ENCODE results near the gene EVX1. TPM values are rescaled to one million over a fixed set of nuclear protein-coding genes. Genes with fewer than 3 reads are reported as not detected.

Gene EVX1
- total RNA-seq, 2 experiments from 2014 or later, result not detected

DNA sequence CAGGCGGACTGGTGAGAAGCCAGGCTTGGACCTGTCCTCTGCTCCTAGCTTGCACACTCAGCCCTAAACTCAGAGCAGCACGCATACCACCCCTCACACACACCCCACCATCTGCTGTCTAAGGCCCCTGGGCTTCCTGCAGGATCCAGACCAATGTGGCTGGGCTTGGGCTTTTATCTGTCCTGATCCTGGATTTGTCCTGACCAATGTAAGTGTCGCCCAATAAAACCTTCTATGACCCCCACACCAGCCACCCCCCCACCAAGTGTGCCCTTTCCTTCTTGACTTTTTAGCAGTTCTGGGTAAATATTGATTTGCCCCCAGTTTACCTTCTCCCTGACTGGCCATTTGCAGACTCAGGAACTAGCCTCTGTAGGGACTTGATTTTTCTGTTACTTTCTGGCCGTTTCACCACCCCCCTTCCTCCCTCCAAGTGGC is 41.0 kb upstream of the EVX1 start:
- H3K4me1 Mint-ChIP-seq, result peaks cover 26% of the 10 kb centered on the region
- H3K4me3 Mint-ChIP-seq, result peak overlapping the region; percentile 53
- POLR2A ChIA-PET, result no interaction called here

DNA sequence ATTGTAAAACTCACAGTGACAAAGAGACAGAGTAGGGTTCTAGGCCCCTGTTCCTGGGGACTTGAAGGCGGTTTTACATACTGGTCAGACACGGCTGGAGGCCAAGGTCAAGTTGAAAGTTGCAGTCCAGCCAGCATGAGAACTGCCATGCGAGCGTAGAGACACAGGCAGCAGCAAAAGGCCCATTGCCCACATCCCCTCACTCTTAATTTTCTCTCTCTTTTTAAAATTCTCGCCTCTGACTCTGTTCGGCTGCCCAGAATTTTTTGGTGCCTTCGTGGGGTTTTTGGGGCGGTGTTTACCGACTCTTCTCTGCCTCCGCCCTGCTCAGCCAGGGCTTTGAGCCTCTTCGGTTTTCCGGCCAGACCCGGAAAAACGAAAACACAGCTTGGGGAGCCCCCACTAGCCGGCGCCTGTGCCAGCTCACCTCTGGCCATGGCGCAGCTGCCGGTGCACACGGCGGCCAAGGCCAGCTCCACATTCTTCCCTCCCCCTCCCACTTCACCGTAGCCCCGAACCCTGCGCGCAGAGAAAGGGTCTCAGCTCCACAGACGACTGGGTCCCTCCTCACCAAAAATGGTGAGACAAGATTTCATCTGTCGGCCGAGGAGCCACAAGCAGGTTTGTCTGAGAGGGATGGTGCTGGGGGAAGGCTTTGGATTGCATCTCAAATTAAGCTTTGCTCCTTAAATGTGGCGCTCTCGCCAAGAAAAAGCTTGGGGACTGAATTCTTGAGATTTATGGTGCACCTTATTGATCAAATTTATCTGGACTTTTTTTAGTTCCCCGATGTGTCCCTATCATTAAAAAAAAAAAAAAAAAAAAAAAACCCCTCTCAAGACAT is 40.4 kb upstream of the EVX1 start:
- no peak overlapping the region for H3K27ac Mint-ChIP-seq
- peaks cover 2% of the 10 kb centered on the region for H3K36me3 Mint-ChIP-seq
- peaks cover 90% of the 10 kb centered on the region for H3K27me3 Mint-ChIP-seq
- H3K4me3 Mint-ChIP-seq, result peak overlapping the region; percentile 53
- H3K4me1 Mint-ChIP-seq, result peaks cover 26% of the 10 kb centered on the region
- DNase-seq (no peak), ATAC-seq (ENCODE audit: low read depth) (no peak)
- POLR2A ChIA-PET, result no interaction called here
- no peaks in the 10 kb centered on the region for H3K9me3 Mint-ChIP-seq

More for the DNA sequence above, 41.0 kb upstream of the EVX1 start:
- H3K9me3 Mint-ChIP-seq, result no peaks in the 10 kb centered on the region
- H3K36me3 Mint-ChIP-seq, result peaks cover 2% of the 10 kb centered on the region
- peaks cover 90% of the 10 kb centered on the region for H3K27me3 Mint-ChIP-seq
- DNase-seq, result no peak
- H3K27ac Mint-ChIP-seq, result no peak overlapping the region
- no peak for ATAC-seq (ENCODE audit: low read depth)

DNA sequence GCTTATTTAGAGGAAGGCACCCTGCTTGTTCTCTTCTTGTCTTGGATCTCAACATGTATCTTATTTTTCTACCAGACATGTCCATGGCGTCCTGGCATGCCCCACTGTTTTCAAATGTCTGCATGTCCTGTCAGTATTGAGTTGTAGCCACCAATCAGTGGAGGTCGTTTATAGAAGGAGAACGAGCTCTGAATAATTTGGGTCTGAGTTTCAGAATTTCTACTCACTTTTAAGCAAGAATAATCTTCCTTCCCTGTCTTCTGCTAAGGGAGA is 39.8 kb upstream of the EVX1 start:
- H3K4me1 Mint-ChIP-seq, result peaks cover 25% of the 10 kb centered on the region
- peak overlapping the region; percentile 37 for H3K4me3 Mint-ChIP-seq
- DNase-seq (no peak), ATAC-seq (ENCODE audit: low read depth) (no peak)
- POLR2A ChIA-PET, result no interaction called here
- no peak overlapping the region for H3K27ac Mint-ChIP-seq
- no peaks in the 10 kb centered on the region for H3K9me3 Mint-ChIP-seq
- H3K27me3 Mint-ChIP-seq, result peaks cover 90% of the 10 kb centered on the region
- H3K36me3 Mint-ChIP-seq, result peaks cover 2% of the 10 kb centered on the region

DNA sequence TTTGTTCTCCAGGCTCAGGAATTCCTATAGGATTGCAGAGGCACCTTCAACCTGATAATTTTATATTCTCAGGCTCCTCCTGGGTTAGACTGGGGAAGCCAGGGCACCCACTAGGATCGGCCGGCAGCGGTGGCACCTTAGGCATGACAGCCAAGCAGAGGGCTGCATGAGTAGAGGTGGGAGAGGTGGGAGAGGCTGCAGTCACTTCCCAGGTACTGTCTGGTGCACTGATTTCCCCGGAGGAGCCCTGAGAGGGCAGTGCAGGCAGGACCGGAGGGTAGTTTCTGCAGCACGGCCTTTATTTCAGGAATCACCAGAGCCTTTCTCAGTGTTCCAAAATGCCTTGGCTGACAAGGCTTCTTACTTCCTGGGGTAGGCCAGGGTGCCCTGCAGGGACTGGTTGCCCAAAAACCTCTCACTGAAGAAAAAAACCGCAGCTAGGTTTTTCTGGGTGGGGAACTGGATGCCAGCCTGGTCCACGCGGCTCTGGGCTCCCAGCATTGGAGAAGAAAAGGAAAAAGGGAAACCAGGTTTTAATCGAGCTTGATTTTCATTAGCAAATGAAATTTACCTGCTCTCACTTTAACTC is 39.1 kb upstream of the EVX1 start:
- no peak for ATAC-seq (ENCODE audit: low read depth)
- POLR2A ChIA-PET, result no interaction called here

DNA sequence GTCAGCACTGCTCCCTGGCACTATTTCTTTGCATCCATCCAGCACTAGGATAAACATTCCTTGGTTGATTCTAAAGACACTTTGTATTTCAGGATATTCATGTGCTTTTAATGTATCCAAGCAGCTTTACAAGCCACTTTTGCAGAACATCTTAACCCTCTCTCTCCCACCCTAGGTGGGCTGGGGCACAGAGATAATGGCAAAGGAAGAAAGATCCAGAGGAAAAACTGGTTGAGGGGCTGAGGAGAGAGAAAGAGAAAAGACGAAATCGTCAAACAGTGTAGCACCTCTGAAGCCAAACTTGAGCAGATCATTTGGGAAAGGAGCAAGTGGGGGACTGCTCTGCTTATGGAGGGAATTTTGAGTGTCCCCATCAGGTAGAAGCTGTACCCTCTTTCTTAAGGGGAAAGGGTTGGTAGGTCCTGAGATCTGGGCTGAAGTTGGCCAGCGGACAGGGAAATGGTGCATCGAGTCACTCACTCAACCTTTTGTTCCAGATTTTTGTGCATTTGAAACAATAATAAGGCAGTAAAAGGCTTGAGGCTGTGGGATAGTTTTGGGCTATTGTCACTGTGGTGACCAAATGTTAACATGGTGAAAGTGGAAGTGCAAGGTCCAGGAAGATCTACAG is 38.5 kb upstream of the EVX1 start:
- Mint-ChIP-seq H3K27ac (no peak overlapping the region), H3K4me3 (no peak overlapping the region), H3K36me3 (peaks cover 2% of the 10 kb centered on the region), H3K9me3 (no peaks in the 10 kb centered on the region), H3K27me3 (peaks cover 90% of the 10 kb centered on the region), H3K4me1 (peaks cover 21% of the 10 kb centered on the region)
- DNase-seq, result no peak
- no peak for ATAC-seq (ENCODE audit: low read depth)
- POLR2A ChIA-PET, result no interaction called here

More for the DNA sequence above, 39.1 kb upstream of the EVX1 start:
- no peak overlapping the region for H3K4me3 Mint-ChIP-seq
- H3K9me3 Mint-ChIP-seq, result no peaks in the 10 kb centered on the region
- peaks cover 2% of the 10 kb centered on the region for H3K36me3 Mint-ChIP-seq
- H3K4me1 Mint-ChIP-seq, result peaks cover 22% of the 10 kb centered on the region
- H3K27me3 Mint-ChIP-seq, result peaks cover 89% of the 10 kb centered on the region
- no peak overlapping the region for H3K27ac Mint-ChIP-seq
- peak; percentile 20 for DNase-seq

DNA sequence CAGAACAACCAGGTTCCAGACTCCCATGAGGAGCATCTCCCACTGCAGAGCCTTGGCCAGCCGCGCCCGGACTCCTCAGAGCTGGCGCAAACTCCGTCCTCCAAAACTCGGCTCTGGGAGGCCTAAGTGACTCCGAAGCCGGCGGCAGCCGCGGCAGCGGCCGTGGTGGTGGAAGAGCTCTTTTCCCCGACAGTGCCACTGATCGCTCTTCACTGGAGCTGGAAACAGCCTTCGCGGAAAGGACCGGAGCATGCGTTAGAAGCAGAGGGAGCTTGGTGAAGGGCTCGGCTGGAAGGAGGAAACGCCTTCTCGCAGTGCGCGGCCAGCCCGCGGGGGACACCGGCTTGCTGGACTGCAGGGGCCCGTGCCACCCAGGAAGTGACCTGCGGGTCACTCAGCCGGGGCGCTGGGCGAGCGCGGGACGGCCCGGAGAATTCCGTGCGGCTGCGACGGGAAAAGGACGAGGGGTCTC is 37.7 kb upstream of the EVX1 start:
- ATAC-seq (ENCODE audit: low read depth) (no peak), DNase-seq (peak; percentile 35)
- Mint-ChIP-seq H3K36me3 (peaks cover 2% of the 10 kb centered on the region), H3K4me3 (no peak overlapping the region), H3K27ac (no peak overlapping the region), H3K9me3 (no peaks in the 10 kb centered on the region), H3K27me3 (peaks cover 93% of the 10 kb centered on the region), H3K4me1 (peaks cover 20% of the 10 kb centered on the region)
- POLR2A ChIA-PET, result no interaction called here

DNA sequence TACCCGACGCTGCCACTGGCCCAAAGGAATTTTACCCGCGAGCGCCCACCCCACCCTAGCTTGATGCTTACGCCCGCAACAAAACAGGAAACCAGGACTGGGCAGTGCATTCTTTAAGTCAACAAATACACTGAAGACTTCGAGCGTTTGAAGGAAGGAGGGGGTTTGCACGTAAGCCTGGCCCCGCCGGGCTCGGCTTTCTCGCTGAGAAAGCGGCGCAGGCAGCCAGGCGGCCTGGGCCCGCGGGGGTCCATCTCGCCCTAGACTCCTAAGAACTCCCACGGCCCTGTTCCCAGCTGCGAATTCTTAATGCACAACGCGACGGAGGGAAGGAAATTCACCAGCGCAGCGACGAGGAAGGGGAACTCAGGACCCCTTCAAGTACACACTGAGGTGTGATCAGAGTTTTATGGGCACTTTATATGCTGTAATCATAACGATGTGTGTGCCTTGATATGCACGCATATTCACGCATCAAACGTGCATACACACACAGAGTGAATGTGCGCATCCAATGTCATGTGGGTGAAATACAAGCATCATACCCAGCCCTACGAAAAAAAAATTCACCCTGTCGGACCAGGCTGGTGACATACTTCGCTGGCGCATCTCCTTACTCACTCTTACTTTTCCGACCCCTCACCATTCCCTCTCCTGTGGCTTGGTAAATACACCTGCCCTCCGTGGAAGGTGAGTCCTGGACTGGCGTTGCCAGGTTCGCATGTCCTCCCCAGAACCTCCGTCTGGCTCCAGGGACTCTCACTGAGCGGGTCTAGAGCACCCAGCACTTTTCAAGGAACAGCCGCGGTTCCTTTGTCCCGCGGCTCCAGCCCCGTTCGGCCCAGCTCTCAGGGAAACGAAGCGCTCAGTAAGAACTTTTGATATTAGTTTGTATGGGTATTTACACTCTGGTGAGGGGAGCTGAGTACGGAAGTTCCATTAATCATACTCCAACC is 37.0 kb upstream of the EVX1 start:
- Mint-ChIP-seq H3K27ac (no peak overlapping the region), H3K4me3 (peak overlapping the region; percentile 25), H3K4me1 (peaks cover 21% of the 10 kb centered on the region), H3K27me3 (peaks cover 95% of the 10 kb centered on the region), H3K9me3 (no peaks in the 10 kb centered on the region), H3K36me3 (no peaks in the 10 kb centered on the region)
- DNase-seq (peak; percentile 24), ATAC-seq (ENCODE audit: low read depth) (no peak)
- POLR2A ChIA-PET, result no interaction called here

DNA sequence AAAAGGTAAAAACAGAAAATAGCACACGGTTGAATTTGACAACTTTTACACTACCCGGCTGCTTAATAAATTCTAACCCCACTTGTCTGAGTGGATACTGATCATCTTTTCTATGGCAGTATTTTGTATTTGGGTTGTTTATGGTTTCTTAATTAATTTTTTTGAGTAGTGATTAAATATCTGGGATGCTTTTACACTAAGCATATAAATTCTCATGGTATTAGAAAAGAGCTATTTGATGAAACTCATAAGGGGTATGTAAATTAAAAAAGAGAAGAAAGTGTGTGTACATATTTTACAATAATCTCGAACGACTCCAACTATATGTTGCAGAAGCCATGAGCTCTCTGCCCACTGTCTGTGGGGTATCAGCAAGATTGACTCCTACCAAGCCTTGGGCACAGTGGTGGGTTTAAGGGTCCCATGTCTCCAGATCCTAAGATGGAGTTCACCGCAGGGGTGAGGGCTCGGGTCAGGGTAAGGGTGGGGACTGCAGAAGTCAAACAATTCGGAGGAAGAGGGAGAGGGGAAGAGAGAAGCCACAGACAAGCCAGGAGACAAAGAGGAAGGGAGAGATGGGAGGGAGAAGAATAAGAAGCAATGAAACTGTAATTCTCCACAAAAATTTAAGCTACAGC is 35.1 kb upstream of the EVX1 start:
- H3K4me1 Mint-ChIP-seq, result peaks cover 11% of the 10 kb centered on the region
- DNase-seq (no peak), ATAC-seq (ENCODE audit: low read depth) (no peak)
- H3K27me3 Mint-ChIP-seq, result peaks cover 95% of the 10 kb centered on the region
- POLR2A ChIA-PET, result no interaction called here
- no peak overlapping the region for H3K27ac Mint-ChIP-seq
- H3K4me3 Mint-ChIP-seq, result no peak overlapping the region
- no peaks in the 10 kb centered on the region for H3K36me3 Mint-ChIP-seq
- H3K9me3 Mint-ChIP-seq, result no peaks in the 10 kb centered on the region

DNA sequence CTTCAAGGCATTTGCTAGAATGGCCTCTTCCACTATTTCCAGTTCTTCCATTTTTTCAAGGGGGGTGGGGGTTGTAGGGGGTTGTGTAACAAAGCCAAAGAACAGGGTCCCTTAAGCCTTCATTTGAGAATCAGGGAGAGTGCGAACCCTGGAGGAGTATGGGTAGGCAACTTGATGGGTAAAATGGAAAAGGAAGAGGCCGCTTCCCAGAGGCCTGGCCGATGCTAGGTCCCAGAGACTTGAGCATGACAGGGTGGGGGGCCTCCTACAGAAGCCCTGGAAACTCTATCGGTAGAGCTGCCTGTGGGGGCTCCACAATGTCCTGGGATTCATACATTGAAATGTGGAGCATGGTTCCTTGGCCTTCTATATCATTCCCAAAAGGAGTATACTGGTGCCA is 33.6 kb upstream of the EVX1 start:
- H3K27me3 Mint-ChIP-seq, result peaks cover 95% of the 10 kb centered on the region
- H3K27ac Mint-ChIP-seq, result no peak overlapping the region
- H3K9me3 Mint-ChIP-seq, result no peaks in the 10 kb centered on the region
- H3K4me3 Mint-ChIP-seq, result no peak overlapping the region
- DNase-seq (no peak), ATAC-seq (ENCODE audit: low read depth) (no peak)
- H3K4me1 Mint-ChIP-seq, result peaks cover 9% of the 10 kb centered on the region
- no peaks in the 10 kb centered on the region for H3K36me3 Mint-ChIP-seq
- POLR2A ChIA-PET, result interaction anchor here (0.7 kb wide), 1 partner anchor 699 kb away, joined by 3 read pairs; no protein-coding TSS in a partner anchor

DNA sequence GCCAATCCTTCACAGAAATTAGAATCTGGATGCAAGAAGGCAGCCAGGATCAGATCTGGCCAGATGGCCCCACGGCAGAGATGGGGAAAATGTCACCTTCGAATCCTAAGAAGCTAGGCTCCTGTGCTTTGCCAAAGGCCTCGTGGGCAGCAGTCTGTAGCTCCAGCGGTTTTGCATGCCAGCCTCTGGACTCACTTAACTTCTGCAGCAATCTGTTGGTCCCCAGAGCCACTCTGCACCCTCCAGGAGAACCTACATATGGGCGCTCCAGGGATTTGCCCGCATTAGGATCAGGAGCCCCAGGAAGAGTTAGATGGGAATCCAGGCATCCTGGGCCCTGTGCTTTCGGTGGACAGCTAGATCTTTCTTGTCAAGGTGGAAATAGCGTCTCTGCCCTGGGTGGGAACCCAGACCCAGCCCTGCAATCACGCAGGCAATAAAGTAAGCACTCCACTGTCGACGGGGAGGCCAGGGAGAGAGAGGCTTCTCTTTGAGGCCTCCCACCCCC is 32.6 kb upstream of the EVX1 start:
- no peaks in the 10 kb centered on the region for H3K36me3 Mint-ChIP-seq
- DNase-seq (no peak), ATAC-seq (ENCODE audit: low read depth) (no peak)
- no peak overlapping the region for H3K4me3 Mint-ChIP-seq
- H3K4me1 Mint-ChIP-seq, result peaks cover 8% of the 10 kb centered on the region
- H3K27me3 Mint-ChIP-seq, result peaks cover 95% of the 10 kb centered on the region
- H3K9me3 Mint-ChIP-seq, result no peaks in the 10 kb centered on the region
- POLR2A ChIA-PET, result interaction anchor here (0.5 kb wide), 1 partner anchor 795 kb away, joined by 4 read pairs; no protein-coding TSS in a partner anchor
- no peak overlapping the region for H3K27ac Mint-ChIP-seq

DNA sequence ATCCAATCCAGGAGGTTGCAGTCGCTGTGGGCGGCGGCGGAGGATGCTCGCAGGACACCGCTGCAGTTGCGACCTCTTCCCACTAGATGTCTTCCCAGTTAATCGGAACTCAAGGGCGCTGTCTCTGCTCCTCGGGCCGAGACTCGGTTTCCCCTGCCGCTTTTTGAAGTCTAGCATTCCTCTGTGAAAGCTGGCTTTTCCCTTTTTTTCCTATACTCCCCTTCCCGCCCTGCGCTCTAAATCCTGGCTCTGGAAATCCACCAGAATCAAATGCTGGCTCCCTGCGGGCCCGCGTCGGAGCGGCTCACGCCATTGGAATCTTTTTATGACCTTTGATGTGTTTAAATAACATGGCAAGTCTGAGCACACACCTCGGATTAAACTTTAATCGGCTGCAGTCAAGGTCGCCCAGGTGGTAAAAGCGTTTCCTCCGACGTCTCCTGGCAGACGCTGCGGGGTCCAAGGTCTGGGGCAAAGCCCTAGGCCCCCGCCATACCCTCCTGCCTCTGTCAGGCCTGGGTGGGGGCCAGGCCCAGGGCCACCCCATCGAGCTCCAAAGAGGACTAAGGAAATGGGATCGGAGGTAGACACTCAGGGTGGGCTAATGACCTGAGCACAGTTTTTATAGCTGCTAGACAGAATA is 32.0 kb upstream of the EVX1 start:
- no peak for ATAC-seq (ENCODE audit: low read depth)
- Mint-ChIP-seq H3K4me1 (peaks cover 8% of the 10 kb centered on the region), H3K4me3 (peak overlapping the region; percentile 50), H3K27me3 (peaks cover 94% of the 10 kb centered on the region), H3K36me3 (no peaks in the 10 kb centered on the region), H3K27ac (no peak overlapping the region), H3K9me3 (no peaks in the 10 kb centered on the region)
- DNase-seq, result peak; percentile 57
- POLR2A ChIA-PET, result no interaction called here

DNA sequence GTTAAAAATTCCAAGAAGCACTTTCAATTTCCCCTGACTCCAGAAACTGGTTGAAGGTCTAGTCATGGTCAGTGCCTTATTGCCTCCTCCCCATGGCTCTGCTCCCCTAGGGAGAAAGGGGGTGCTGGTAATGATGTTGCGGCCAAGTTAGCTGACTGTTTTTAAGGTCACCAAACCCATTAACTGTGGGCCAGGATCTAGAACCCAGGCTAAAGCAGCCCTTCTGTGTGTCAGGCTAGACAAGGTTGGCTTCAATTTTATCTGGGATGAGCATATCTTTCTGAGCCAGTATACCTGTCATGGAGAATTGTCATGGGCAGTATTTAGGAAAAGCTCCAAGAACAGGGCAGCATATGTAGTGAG is 31.5 kb upstream of the EVX1 start:
- ATAC-seq (ENCODE audit: low read depth) (no peak), DNase-seq (no peak)
- H3K9me3 Mint-ChIP-seq, result no peaks in the 10 kb centered on the region
- H3K27me3 Mint-ChIP-seq, result peaks cover 89% of the 10 kb centered on the region
- H3K36me3 Mint-ChIP-seq, result no peaks in the 10 kb centered on the region
- H3K27ac Mint-ChIP-seq, result no peak overlapping the region
- peaks cover 5% of the 10 kb centered on the region for H3K4me1 Mint-ChIP-seq
- POLR2A ChIA-PET, result no interaction called here
- H3K4me3 Mint-ChIP-seq, result no peak overlapping the region
